ENCODE results near the gene SCFD2. TPM values are rescaled to one million over a fixed set of nuclear protein-coding genes. Genes with fewer than 3 reads are reported as not detected.
"Not testable (repeated sequence)": the region's sequence is repeated elsewhere in the genome, so short reads cannot be mapped to it uniquely, and the experiment has no call there.

SCFD2 gene
- polyA plus RNA-seq, 3 donors from 2014 or later: 13.0 to 22.8 (median 21.4) TPM

DNA sequence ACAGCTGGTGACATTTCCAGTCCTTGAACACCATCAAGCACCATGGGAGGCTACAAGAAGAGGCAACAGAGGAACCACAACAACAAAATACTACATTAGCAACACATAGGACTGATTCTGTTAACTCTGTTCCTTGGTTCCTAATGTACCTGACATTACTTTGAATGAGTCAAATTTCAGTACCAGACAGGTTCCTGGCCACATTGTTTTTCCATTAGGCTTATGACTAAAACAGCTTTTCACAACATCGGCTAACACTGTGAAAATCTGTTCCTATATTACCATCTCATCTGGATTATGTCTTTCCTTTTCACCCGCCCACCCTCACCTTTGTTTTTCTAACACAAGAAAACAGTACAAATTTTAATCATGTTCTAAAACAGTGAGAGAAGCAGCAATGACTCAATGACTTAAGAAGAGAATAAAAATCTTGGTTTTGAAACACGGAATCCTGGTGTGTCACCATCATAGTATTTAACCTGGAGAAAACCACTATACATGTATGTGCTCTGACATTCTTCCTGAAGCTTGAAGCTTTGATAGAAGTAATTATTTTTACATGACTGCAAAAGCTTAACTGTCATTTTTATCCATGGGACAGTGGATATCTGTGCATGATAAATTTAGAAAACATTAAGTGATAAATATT, 143.9 kb downstream of the SCFD2 start:
- DNase-seq: no peak
- peaks cover 0 to 8% (median 7%) of the 10 kb centered on the region in 6 donors for H3K9me3 Mint-ChIP-seq
- H3K4me3 Mint-ChIP-seq: no peak overlapping the region
- no peaks in the 10 kb centered on the region for H3K27me3 Mint-ChIP-seq (ENCODE audit: low read depth in 3 of 3)
- H3K36me3 Mint-ChIP-seq: peaks cover 5 to 13% (median 10%) of the 10 kb centered on the region in 3 donors
- H3K27ac Mint-ChIP-seq: no peak overlapping the region
- no peaks in the 10 kb centered on the region for H3K4me1 Mint-ChIP-seq

DNA sequence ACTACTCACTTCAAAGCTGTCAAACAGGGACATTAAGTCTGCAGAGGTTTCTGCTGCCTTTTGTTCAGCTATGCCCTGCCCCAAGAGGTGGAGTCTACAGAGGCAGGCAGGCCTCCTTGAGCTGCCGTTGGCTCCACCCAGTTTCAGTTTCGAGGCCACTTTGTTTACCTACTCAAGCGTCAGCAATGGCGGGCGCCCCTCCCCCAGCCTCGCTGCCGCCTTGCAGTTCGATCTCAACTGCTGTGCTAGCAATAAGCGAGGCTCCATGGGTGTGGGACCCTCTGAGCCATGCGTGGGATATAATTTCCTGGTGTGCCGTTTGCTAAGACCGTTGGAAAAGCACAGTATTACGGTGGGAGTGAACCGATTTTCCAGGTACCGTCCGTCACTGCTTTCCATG, 146.7 kb downstream of the SCFD2 start:
- H3K9me3 Mint-ChIP-seq, DNase-seq, H3K4me1 Mint-ChIP-seq: not testable (repeated sequence)

DNA sequence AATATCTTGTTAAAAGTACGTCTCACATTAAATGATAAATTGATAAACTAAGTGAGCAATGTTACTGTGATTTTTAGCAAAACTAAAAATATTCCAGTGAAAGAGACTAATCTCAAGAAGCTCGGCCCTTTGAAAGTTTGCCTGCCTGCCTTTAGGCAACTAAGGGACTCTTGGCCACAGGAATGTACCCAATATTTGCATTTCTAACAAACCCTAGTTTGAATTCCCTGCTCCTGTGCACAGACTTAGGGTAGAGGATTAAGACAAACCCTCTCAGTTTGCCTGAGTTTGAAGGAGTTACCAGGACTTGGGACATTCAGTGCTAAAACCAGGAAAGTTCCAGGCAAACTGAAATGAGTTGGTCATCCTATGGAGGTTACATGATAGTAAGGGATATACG, 157.1 kb downstream of the SCFD2 start:
- H3K4me1 Mint-ChIP-seq: no peaks in the 10 kb centered on the region
- no peak overlapping the region for H3K4me3 Mint-ChIP-seq
- no peaks in the 10 kb centered on the region for H3K27me3 Mint-ChIP-seq (ENCODE audit: low read depth in 3 of 3)
- DNase-seq: no peak
- no peaks in the 10 kb centered on the region for H3K9me3 Mint-ChIP-seq
- no peak overlapping the region for H3K27ac Mint-ChIP-seq
- peaks cover 7 to 23% (median 11%) of the 10 kb centered on the region in 3 donors for H3K36me3 Mint-ChIP-seq

More for the DNA sequence above, 146.7 kb downstream of the SCFD2 start:
- not testable (repeated sequence) for H3K27ac Mint-ChIP-seq; H3K4me3 Mint-ChIP-seq; H3K27me3 Mint-ChIP-seq (ENCODE audit: low read depth in 3 of 3)
- H3K36me3 Mint-ChIP-seq: peaks cover 5 to 10% (median 10%) of the 10 kb centered on the region in 3 donors

DNA sequence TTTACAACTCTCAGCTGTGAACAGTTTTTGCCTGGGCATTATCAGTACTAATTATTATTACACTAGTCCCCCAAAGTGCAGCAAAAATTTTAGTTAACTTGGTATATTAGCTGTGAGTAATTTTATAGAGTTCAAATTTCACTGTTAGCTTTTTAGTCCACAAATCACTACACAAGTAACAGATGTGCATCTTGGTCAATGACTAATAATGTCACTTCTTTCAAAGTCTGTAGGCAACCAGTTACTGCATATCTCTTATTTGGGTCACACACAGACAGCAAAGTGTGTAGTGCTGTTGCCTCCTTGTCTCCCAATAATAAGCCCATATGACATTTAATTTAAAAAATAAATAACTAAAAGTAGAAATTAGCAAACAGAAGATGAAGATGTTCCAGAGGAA, 159.9 kb downstream of the SCFD2 start:
- Mint-ChIP-seq H3K4me3 (no peak overlapping the region), H3K9me3 (no peaks in the 10 kb centered on the region), H3K27ac (no peak overlapping the region), H3K36me3 (peaks cover 7 to 21% (median 13%) of the 10 kb centered on the region in 3 donors), H3K4me1 (no peaks in the 10 kb centered on the region), H3K27me3 (ENCODE audit: low read depth in 3 of 3) (no peaks in the 10 kb centered on the region)
- DNase-seq: no peak

DNA sequence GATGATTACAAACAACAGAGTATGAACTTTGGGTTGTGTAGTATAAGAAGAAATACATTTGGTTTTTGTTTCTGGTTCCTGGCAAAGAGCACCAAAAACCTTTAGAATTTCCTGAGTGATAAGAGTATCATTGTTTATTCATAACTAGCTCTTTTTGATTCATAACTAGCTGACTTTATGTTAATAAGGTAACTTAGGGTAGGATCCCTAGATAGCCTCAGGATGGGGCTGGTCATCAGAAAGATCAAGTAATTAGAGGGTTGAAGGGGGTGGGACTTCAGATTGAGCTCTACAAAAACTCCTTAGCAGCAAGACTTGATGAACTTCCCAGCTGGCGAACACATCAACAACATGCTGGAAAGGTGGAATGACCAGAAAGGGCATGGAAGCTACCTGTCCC, 166.5 kb downstream of the SCFD2 start:
- Mint-ChIP-seq H3K4me3 (no peak overlapping the region), H3K36me3 (peaks cover 0 to 14% (median 4%) of the 10 kb centered on the region in 3 donors), H3K27me3 (ENCODE audit: low read depth in 3 of 3) (no peaks in the 10 kb centered on the region), H3K9me3 (no peaks in the 10 kb centered on the region), H3K4me1 (no peaks in the 10 kb centered on the region), H3K27ac (no peak overlapping the region)
- no peak for DNase-seq

DNA sequence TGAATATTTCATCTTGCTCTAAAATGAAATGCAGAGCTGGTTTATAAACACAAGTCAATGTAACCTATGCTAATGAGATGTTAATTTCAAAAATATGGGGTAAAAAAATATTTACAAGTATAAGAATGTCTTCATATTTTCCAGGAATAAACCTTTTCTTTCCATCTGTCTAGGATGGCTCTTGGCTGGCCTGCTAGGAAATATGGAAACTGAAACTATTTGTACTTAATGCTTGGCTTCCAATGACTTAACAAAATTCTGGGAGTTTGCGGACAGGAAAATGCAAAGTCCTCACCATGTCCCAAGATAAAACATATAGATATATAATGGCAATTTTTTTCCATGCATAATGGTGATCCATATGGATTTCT, 168.1 kb downstream of the SCFD2 start:
- no peaks in the 10 kb centered on the region for H3K36me3 Mint-ChIP-seq
- no peaks in the 10 kb centered on the region for H3K9me3 Mint-ChIP-seq
- H3K4me3 Mint-ChIP-seq: no peak overlapping the region
- no peaks in the 10 kb centered on the region for H3K27me3 Mint-ChIP-seq (ENCODE audit: low read depth in 3 of 3)
- H3K4me1 Mint-ChIP-seq: no peaks in the 10 kb centered on the region
- DNase-seq: no peak
- H3K27ac Mint-ChIP-seq: no peak overlapping the region

DNA sequence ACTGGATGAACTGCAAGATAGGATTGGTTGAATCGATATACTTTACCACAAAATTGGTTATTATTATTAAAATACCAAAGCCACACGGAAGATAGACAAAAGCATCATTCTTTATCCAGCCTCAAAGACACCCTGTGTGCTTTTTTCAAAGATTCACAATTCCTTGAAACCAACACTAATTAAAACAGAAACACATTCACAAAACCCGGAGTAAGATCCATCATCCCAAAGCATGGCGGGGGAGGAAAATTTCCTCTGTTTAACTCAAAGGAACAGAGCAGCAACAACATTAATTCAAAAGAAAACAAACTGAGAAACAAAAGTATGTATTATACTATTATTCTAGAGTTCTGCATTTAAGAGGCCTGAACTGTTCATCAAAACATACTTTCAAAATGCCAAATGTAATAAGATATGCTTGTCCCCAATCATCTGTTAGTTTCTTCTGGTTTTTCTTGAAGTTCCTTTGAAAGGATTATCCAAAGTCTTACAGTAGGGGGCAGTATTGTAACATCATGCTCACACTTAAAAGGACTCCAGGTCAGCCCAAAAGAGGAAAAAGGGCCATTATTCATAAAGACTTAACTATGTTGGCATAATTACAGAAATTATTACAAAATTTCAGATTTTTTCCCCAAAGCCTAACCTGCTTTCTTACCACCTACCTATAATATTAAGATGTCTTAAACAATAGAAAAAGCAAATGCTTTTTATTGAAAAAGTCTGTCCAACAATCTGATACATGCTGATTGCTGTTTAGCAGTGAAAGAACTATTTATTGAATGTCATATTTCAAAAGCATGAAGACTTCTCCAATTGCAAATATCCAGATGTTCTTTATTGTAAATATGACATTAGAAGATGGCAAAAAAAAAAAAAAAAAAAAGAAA, 168.7 kb downstream of the SCFD2 start:
- no peaks in the 10 kb centered on the region for H3K9me3 Mint-ChIP-seq
- DNase-seq: peak; percentile 20 to 43 (median 38)
- no peaks in the 10 kb centered on the region for H3K4me1 Mint-ChIP-seq
- H3K36me3 Mint-ChIP-seq: no peaks in the 10 kb centered on the region
- no peak overlapping the region for H3K4me3 Mint-ChIP-seq
- H3K27me3 Mint-ChIP-seq (ENCODE audit: low read depth in 3 of 3): no peaks in the 10 kb centered on the region
- no peak overlapping the region for H3K27ac Mint-ChIP-seq

DNA sequence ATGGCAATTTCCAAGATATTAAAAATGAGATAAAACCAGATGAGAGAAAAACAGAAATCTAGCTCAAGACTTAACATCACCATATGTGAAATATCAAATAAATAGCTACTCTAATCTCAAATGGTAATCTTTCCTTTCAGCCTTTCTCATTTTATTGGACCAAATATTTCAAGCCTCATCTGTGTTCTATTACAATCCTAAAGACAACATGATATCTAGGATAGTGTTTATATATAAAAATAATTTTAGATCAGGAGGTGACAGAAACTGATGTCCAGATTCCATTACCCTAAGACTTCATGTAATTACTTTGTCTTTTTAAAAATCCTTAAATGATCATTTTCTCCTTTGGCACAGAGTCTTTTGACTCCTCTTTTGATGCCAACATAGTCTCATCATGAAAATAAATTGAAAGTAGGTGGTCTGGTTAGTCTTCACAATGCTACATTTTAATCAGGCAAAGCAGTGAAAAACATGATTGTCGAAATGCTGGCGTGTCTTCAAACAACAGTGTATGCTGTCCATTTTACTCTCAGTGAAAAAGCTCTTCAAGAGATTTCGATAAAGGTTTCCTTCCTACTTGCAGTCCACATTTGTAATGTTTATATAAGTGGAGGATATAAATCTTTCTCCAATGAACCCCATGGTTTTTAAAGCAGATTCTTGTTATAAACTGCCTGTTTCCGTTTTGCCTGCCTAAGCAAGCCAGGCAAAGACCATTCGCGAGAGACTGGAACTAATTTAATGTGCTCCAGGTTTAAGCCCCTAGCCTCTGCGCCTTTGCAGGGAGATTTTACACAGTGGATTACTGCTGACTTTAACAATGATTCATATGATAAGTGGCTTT, 169.8 kb downstream of the SCFD2 start:
- Mint-ChIP-seq H3K36me3 (no peaks in the 10 kb centered on the region), H3K27ac (no peak overlapping the region), H3K4me1 (no peaks in the 10 kb centered on the region), H3K9me3 (no peaks in the 10 kb centered on the region), H3K27me3 (ENCODE audit: low read depth in 3 of 3) (no peaks in the 10 kb centered on the region), H3K4me3 (no peak overlapping the region)
- no peak for DNase-seq

DNA sequence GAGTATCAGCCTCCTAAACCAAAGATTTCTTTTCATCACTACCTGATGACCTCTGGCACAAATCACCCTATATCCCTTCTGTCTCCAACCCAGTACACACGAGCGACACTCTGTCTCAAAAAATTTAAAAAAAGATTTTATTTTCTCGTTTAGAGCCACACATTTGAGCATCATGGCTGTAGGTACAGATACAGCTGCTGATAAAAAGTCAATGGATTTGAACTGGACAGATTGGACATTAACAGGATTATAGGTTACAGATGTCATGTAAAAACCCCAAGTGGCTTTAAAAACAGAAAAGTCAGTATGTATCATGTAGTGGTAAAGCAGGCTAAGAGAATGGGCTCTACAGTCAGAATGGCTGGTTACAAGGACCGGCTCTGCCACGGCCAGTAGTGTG, 171.1 kb downstream of the SCFD2 start:
- H3K27me3 Mint-ChIP-seq (ENCODE audit: low read depth in 3 of 3): no peaks in the 10 kb centered on the region
- H3K9me3 Mint-ChIP-seq: no peaks in the 10 kb centered on the region
- no peaks in the 10 kb centered on the region for H3K36me3 Mint-ChIP-seq
- no peak overlapping the region for H3K27ac Mint-ChIP-seq
- H3K4me1 Mint-ChIP-seq: no peaks in the 10 kb centered on the region
- no peak overlapping the region for H3K4me3 Mint-ChIP-seq
- DNase-seq: no peak

DNA sequence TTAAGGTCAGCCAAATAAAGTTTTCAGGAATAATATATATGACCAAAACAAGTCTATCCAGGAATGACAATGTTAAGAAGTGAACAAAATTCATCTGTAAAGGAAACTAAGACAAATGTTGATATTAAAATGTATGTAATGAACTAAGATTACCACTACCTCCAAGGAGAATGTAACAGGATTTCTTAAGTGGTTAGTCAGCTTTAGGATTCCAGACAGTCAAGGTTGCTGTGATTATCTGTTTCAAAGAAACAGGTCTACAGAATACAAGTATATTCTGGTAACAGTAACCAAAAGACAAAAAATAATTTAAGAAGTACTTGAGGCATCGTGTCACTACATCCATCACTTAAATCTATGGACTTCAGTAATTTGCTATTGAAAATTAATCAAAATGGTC, 172.8 kb downstream of the SCFD2 start:
- Mint-ChIP-seq H3K9me3 (no peaks in the 10 kb centered on the region), H3K27me3 (ENCODE audit: low read depth in 3 of 3) (no peaks in the 10 kb centered on the region), H3K4me3 (no peak overlapping the region), H3K27ac (no peak overlapping the region), H3K36me3 (no peaks in the 10 kb centered on the region), H3K4me1 (no peaks in the 10 kb centered on the region)
- DNase-seq: no peak

DNA sequence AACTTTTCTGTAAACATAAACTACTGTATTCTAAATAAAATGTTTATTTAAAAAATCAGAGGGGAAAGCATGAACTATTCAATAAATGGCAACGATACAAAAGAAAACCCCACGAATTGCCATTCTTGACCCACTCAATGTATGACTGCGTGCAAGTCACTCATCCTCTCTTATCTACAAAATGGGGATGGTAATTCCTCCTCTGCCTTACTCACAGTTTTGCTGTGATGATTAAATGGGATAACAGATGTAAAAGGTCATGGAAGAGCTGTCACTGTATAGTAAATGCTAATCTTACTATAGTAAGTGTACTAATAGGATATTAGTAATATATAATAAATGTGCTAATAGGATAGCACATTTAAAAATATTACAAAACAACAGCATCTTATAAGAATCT, 173.4 kb downstream of the SCFD2 start:
- no peak overlapping the region for H3K4me3 Mint-ChIP-seq
- H3K36me3 Mint-ChIP-seq: no peaks in the 10 kb centered on the region
- no peaks in the 10 kb centered on the region for H3K27me3 Mint-ChIP-seq (ENCODE audit: low read depth in 3 of 3)
- H3K4me1 Mint-ChIP-seq: no peaks in the 10 kb centered on the region
- no peaks in the 10 kb centered on the region for H3K9me3 Mint-ChIP-seq
- no peak for DNase-seq
- H3K27ac Mint-ChIP-seq: no peak overlapping the region

DNA sequence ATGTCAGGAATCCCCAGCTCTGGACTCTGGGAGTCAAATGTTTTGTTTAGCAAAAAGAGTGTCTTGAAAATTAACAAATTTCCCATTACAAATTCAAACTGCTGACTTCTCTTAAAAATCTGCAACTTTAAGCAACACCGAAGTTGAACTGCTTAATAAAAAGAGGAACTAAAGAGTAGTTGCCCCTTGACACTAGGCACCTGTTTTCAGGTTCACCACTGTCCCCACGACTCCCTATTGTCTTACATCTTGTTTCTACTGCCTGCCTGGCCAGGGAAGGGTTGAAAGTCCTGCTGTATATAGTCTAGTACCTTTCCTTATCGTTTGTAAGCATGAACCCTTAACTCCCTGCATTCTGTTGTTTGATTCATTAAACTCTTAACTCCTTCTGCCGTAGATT, 173.9 kb downstream of the SCFD2 start:
- Mint-ChIP-seq H3K4me1 (no peaks in the 10 kb centered on the region), H3K9me3 (no peaks in the 10 kb centered on the region), H3K27me3 (ENCODE audit: low read depth in 3 of 3) (no peaks in the 10 kb centered on the region), H3K36me3 (no peaks in the 10 kb centered on the region), H3K27ac (no peak overlapping the region), H3K4me3 (no peak overlapping the region)
- DNase-seq: no peak

DNA sequence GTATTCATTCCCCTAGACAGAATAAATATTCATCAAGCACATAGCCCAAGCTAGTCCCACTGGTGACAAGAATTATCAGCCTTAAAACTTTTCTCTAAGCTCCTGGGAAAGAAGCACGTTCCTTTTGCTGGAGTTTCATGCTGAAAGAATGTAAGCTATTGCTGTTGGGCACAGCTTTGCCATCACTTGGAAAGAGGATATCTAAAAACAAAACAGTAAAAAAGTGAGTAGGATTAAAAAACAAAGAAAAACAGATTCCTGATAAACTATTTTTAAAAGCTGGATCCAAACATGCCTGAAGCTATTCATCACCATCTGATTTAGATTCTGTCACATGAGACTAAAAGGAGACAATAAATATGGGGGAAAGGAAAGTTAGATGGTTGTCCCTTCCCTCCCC, 176.8 kb downstream of the SCFD2 start:
- H3K27ac Mint-ChIP-seq: no peak overlapping the region
- H3K36me3 Mint-ChIP-seq: peaks cover 0 to 6% (median 0%) of the 10 kb centered on the region in 3 donors

More for the DNA sequence above, 176.8 kb downstream of the SCFD2 start:
- no peaks in the 10 kb centered on the region for H3K4me1 Mint-ChIP-seq
- H3K27me3 Mint-ChIP-seq (ENCODE audit: low read depth in 3 of 3): no peaks in the 10 kb centered on the region
- no peak for DNase-seq
- no peaks in the 10 kb centered on the region for H3K9me3 Mint-ChIP-seq
- no peak overlapping the region for H3K4me3 Mint-ChIP-seq

Measured in immature natural killer cell (primary cell).